HG02970 (cell line): ENCODE measurements around the gene GRIP2.
"Not testable (repeated sequence)": the region's sequence is repeated elsewhere in the genome, so short reads cannot be mapped to it uniquely, and the experiment has no call there.

Source experiments
- ATAC-seq: cut with Tn5 transposase; IDR thresholded peaks from one replicate; pipeline ENCODE4 v1.9.1; 2021; ENCODE audit warnings: mild to moderate bottlenecking, moderate library complexity, moderate number of reproducible peaks; ENCODE audit not compliant: unreplicated experiment, low FRiP score

GRIP2 gene

GRCh38 chr3:14523792-14524191 lies 16.4 kb downstream of the GRIP2 start:
- ATAC-seq, result no peak

GRCh38 chr3:14522768-14523167 lies 17.4 kb downstream of the GRIP2 start:
- no peak for ATAC-seq

- ATAC-seq, result no peak
Measured at GRCh38 chr3:14522129-14522691, 17.9 kb downstream of the GRIP2 start.

- no peak for ATAC-seq
Measured at GRCh38 chr3:14521611-14522010, 18.5 kb downstream of the GRIP2 start.

GRCh38 chr3:14520967-14521366 lies 19.2 kb downstream of the GRIP2 start:
- ATAC-seq, result no peak

GRCh38 chr3:14520149-14520548 lies 20.0 kb downstream of the GRIP2 start:
- ATAC-seq, result no peak

GRCh38 chr3:14519406-14519805 lies 20.7 kb downstream of the GRIP2 start:
- ATAC-seq, result no peak

- no peak for ATAC-seq
Measured at GRCh38 chr3:14518893-14519292, 21.2 kb downstream of the GRIP2 start.

- no peak for ATAC-seq
Measured at GRCh38 chr3:14518432-14518802, 21.7 kb downstream of the GRIP2 start.

- no peak for ATAC-seq
Measured at GRCh38 chr3:14517601-14518431, 22.3 kb downstream of the GRIP2 start.

- no peak for ATAC-seq
Measured at GRCh38 chr3:14516738-14517345, 23.3 kb downstream of the GRIP2 start.

- ATAC-seq, result not testable (repeated sequence)
Measured at GRCh38 chr3:14515526-14515925, 24.6 kb downstream of the GRIP2 start.

- no peak for ATAC-seq
Measured at GRCh38 chr3:14514323-14514720, 25.8 kb downstream of the GRIP2 start.

- no peak for ATAC-seq
Measured at GRCh38 chr3:14513566-14514322, 26.4 kb downstream of the GRIP2 start.

GRCh38 chr3:14512942-14513327 lies 27.2 kb downstream of the GRIP2 start:
- ATAC-seq, result no peak

- ATAC-seq, result no peak
Measured at GRCh38 chr3:14512281-14512941, 27.7 kb downstream of the GRIP2 start.

GRCh38 chr3:14511623-14512280 lies 28.4 kb downstream of the GRIP2 start:
- ATAC-seq, result no peak

GRCh38 chr3:14510838-14511622 lies 29.1 kb downstream of the GRIP2 start:
- no peak for ATAC-seq

- ATAC-seq, result no peak
Measured at GRCh38 chr3:14509796-14510100, 30.4 kb downstream of the GRIP2 start.
